Peyer's patch (tissue), 4 donors: ENCODE results near the gene KIAA1671.

Source experiments
- CTCF ChIP-seq, 6 experiments: fragments of 450-650 bp in 4 of 6; fragments of 200-600 bp in 2 of 6; sonication (generic) in 1 of 6; IDR thresholded peaks; one replicate each; pipeline ENCODE4 v1.5.1; 2017 to 2019; ENCODE audit warnings: antibody characterized with exemption in 6 of 6, mild to moderate bottlenecking in 3 of 6, moderate library complexity in 1 of 6
- POLR2A ChIP-seq, 2 donors: fragments of 450-650 bp; IDR thresholded peaks; one replicate each; pipeline ENCODE4 v1.5.1; 2017; ENCODE audit warnings: antibody characterized with exemption in 2 of 2, mild to moderate bottlenecking in 2 of 2, moderate library complexity in 2 of 2

DNA sequence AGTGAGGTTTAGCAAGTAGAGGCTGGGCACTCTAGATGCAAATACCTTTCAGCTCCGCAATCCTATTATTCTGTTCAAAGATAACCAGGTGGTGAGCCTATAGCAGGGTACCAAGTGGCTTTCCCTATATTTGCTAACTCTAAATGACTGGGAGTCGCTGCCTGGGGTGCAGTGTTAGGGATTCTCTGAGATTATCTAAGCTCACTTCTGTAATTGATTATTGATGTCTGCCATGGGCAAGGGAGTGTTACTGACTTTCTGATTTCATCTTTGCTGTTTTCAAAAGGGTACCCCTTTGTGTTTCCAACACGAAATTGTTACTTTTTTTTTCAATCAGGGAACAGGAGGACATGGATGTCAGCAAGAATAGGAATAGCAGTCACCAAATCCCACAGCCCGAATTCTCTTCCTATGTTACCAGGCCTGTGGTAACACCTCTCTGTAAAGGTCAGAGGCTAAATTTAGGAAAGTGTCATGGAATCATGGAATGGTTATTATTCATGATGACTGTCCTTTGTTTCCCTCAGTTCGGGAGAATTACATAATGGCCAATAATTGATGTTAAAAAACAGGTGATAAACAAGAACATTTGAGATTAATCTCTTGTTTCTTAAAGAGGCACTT, 184.5 kb downstream of the KIAA1671 start:
- TF ChIP-seq CTCF (IDR thresholded peaks at IDR 0.05) (no peak), POLR2A (IDR thresholded peaks at IDR 0.05) (no peak)
